Esophagus mucosa (tissue), 1 donor: ENCODE data around the gene BCAM. TPM values are rescaled to one million over a fixed set of nuclear protein-coding genes. Genes with fewer than 3 reads are reported as not detected.
A peak's percentile ranks its signal among the peaks of the same experiment; 100 is the strongest.
"Not testable (repeated sequence)": the region's sequence is repeated elsewhere in the genome, so short reads cannot be mapped to it uniquely, and the experiment has no call there.

Source experiments
- ATAC-seq: fragments of 200-7000 bp; cut with Tn5 transposase; one replicate; pipeline ENCODE4 v1.9.1; 2020
- total RNA-seq: library from RNA; stranded (reverse); gene quantifications from one replicate; pipeline ENCODE4 v1.2.4, GENCODE V29; 2023
- donor health status: DM: yes; HTN: yes; CAD: no.

The BCAM gene
- total RNA-seq, result 13.3 TPM

GRCh38 chr19:44808463-44809371 is at the start of gene BCAM:
Gene BCAM, plus strand, starts transcription at chr19:44809103. Its CDS starts 22 bp downstream, at chr19:44809125.
- ATAC-seq, result peak; percentile 40

GRCh38 chr19:44762038-44762437 is 46.9 kb upstream of the BCAM start:
- no peak for ATAC-seq

- peak; percentile 46 for ATAC-seq
Measured at GRCh38 chr19:44765033-44765948, 43.6 kb upstream of the BCAM start.

- no peak for ATAC-seq
Measured at GRCh38 chr19:44765949-44766335, 43.0 kb upstream of the BCAM start.

- ATAC-seq, result no peak
Measured at GRCh38 chr19:44767295-44768180, 41.4 kb upstream of the BCAM start.

- ATAC-seq, result peak; percentile 99
Measured at GRCh38 chr19:44770550-44771257, 38.2 kb upstream of the BCAM start.

GRCh38 chr19:44772144-44772543 is 36.8 kb upstream of the BCAM start:
- ATAC-seq, result not testable (repeated sequence)

- ATAC-seq, result no peak
Measured at GRCh38 chr19:44772959-44773358, 35.9 kb upstream of the BCAM start.

GRCh38 chr19:44775676-44776240 is 33.1 kb upstream of the BCAM start:
- no peak for ATAC-seq

GRCh38 chr19:44776402-44777096 is 32.4 kb upstream of the BCAM start:
- peak; percentile 87 for ATAC-seq

GRCh38 chr19:44777715-44778347 is 31.1 kb upstream of the BCAM start, which contains the start of gene CBLC:
Gene CBLC, plus strand, starts transcription at chr19:44777890. Its CDS starts 42 bp downstream, at chr19:44777932.
- peak; percentile 90 for ATAC-seq

GRCh38 chr19:44779150-44779549 is 29.8 kb upstream of the BCAM start:
- ATAC-seq, result no peak

- not testable (repeated sequence) for ATAC-seq
Measured at GRCh38 chr19:44781694-44782093, 27.2 kb upstream of the BCAM start.

- ATAC-seq, result no peak
Measured at GRCh38 chr19:44782729-44783128, 26.2 kb upstream of the BCAM start.

GRCh38 chr19:44783545-44783944 is 25.4 kb upstream of the BCAM start:
- no peak for ATAC-seq

GRCh38 chr19:44785271-44785670 is 23.6 kb upstream of the BCAM start:
- no peak for ATAC-seq

- ATAC-seq, result no peak
Measured at GRCh38 chr19:44785993-44786392, 22.9 kb upstream of the BCAM start.

- ATAC-seq, result no peak
Measured at GRCh38 chr19:44788971-44789370, 19.9 kb upstream of the BCAM start.

- ATAC-seq, result no peak
Measured at GRCh38 chr19:44789943-44790483, 18.9 kb upstream of the BCAM start.

GRCh38 chr19:44792281-44792680 is 16.6 kb upstream of the BCAM start:
- ATAC-seq, result no peak
